Measurements from ENCODE around the gene SLC8A3. TPM values are rescaled to one million over a fixed set of nuclear protein-coding genes. Genes with fewer than 3 reads are reported as not detected.

Gene SLC8A3
- total RNA-seq, 1 donor from 2014 or later, result 0.05 TPM

- TF ChIP-seq CTCF (IDR thresholded peaks at IDR 0.05; ENCODE audit: borderline replicate concordance), result peak; percentile 53
- Histone ChIP-seq H3K9me3 (replicated peaks) (no peaks in the 10 kb centered on the region), H3K27me3 (ENCODE audit: low read depth) (peaks cover 88% of the 10 kb centered on the region), H3K36me3 (no peaks in the 10 kb centered on the region), H3K4me3 (no peak overlapping the region), H3K27ac (replicated peaks) (no peak overlapping the region), H3K4me1 (no peaks in the 10 kb centered on the region)
- DNase-seq, result no peak
- intact Hi-C loops (cut with micrococcal nuclease), result no loop called here
Observed at GRCh38 chr14:70086685-70087379, 101.9 kb downstream of the SLC8A3 start.

GRCh38 chr14:70084226-70084625, 104.5 kb downstream of the SLC8A3 start:
- intact Hi-C loops (cut with micrococcal nuclease), result no loop called here
- TF ChIP-seq CTCF (IDR thresholded peaks at IDR 0.05; ENCODE audit: borderline replicate concordance), result no peak
- Histone ChIP-seq H3K27ac (replicated peaks) (no peak overlapping the region), H3K4me3 (no peak overlapping the region), H3K4me1 (no peaks in the 10 kb centered on the region), H3K27me3 (ENCODE audit: low read depth) (peaks cover 95% of the 10 kb centered on the region), H3K9me3 (replicated peaks) (no peaks in the 10 kb centered on the region), H3K36me3 (no peaks in the 10 kb centered on the region)
- no peak for DNase-seq

GRCh38 chr14:70082394-70082793, 106.4 kb downstream of the SLC8A3 start:
- no peaks in the 10 kb centered on the region for H3K4me1 ChIP-seq
- intact Hi-C loops (cut with micrococcal nuclease), result no loop called here
- no peaks in the 10 kb centered on the region for H3K36me3 ChIP-seq
- H3K27me3 ChIP-seq (ENCODE audit: low read depth), result peaks cover 98% of the 10 kb centered on the region
- no peak for DNase-seq
- no peak for TF ChIP-seq CTCF (IDR thresholded peaks at IDR 0.05; ENCODE audit: borderline replicate concordance)
- H3K9me3 ChIP-seq (replicated peaks), result no peaks in the 10 kb centered on the region
- H3K27ac ChIP-seq (replicated peaks), result no peak overlapping the region
- H3K4me3 ChIP-seq, result no peak overlapping the region

GRCh38 chr14:70080076-70080475, 108.7 kb downstream of the SLC8A3 start:
- no peaks in the 10 kb centered on the region for H3K36me3 ChIP-seq
- H3K4me1 ChIP-seq, result no peaks in the 10 kb centered on the region
- intact Hi-C loops (cut with micrococcal nuclease), result no loop called here
- no peak for TF ChIP-seq CTCF (IDR thresholded peaks at IDR 0.05; ENCODE audit: borderline replicate concordance)
- no peaks in the 10 kb centered on the region for H3K9me3 ChIP-seq (replicated peaks)
- no peak for DNase-seq
- peaks cover 99% of the 10 kb centered on the region for H3K27me3 ChIP-seq (ENCODE audit: low read depth)
- H3K27ac ChIP-seq (replicated peaks), result no peak overlapping the region
- no peak overlapping the region for H3K4me3 ChIP-seq

- Histone ChIP-seq H3K4me1 (no peaks in the 10 kb centered on the region), H3K36me3 (no peaks in the 10 kb centered on the region), H3K4me3 (no peak overlapping the region), H3K27ac (replicated peaks) (no peak overlapping the region), H3K27me3 (ENCODE audit: low read depth) (peaks cover 98% of the 10 kb centered on the region), H3K9me3 (replicated peaks) (no peaks in the 10 kb centered on the region)
- intact Hi-C loops (cut with micrococcal nuclease), result no loop called here
- no peak for DNase-seq
- TF ChIP-seq CTCF (IDR thresholded peaks at IDR 0.05; ENCODE audit: borderline replicate concordance), result no peak
Observed at GRCh38 chr14:70078329-70078728, 110.4 kb downstream of the SLC8A3 start.
